Neural cell (in vitro differentiated cells): Measurements from ENCODE around the gene VASN. TPM values are rescaled to one million over a fixed set of nuclear protein-coding genes. Genes with fewer than 3 reads are reported as not detected.

Source experiments
- H2AFZ ChIP-seq: fragments of 200-600, 300-800 bp; sonication (generic), shearing (Covaris generic); 2 replicates; pipeline ENCODE4 v1.6.0; 2014; ENCODE audit warnings: low read depth, mild to moderate bottlenecking, antibody characterized with exemption, low read length, moderate library complexity
- H3F3A ChIP-seq: fragments of 200-600 bp; shearing (Covaris generic); 2 replicates; pipeline ENCODE4 v1.6.1; 2016; ENCODE audit warnings: mild to moderate bottlenecking, moderate library complexity, mixed read lengths, antibody characterized with exemption, low read length; ENCODE audit not compliant: insufficient read depth, poor library complexity, severe bottlenecking
- H3K27ac ChIP-seq: fragments of 200-600, 300-800 bp; sonication (generic), shearing (Covaris generic); 2 replicates; pipeline ENCODE4 v1.5.1; 2014; ENCODE audit warnings: mild to moderate bottlenecking, low read length, moderate library complexity
- H3K27me3 ChIP-seq: fragments of 300-800, 200-600 bp; sonication (generic), shearing (Covaris generic); 2 replicates; pipeline ENCODE4 v1.6.0; 2014; ENCODE audit warnings: mild to moderate bottlenecking, low read depth, low read length, moderate library complexity; ENCODE audit not compliant: insufficient read depth
- H3K36me3 ChIP-seq: fragments of 300-800, 200-600 bp; sonication (generic), shearing (Covaris generic); 2 replicates; pipeline ENCODE4 v1.5.1; 2014; ENCODE audit warnings: mild to moderate bottlenecking, antibody characterized with exemption, low read length, moderate library complexity; ENCODE audit not compliant: insufficient read depth
- H3K4me2 ChIP-seq: fragments of 300-800, 200-600 bp; sonication (generic), shearing (Covaris generic); 2 replicates; pipeline ENCODE4 v1.6.0; 2014; ENCODE audit warnings: mild to moderate bottlenecking, low read length
- H3K4me3 ChIP-seq: fragments of 300-800, 200-600 bp; sonication (generic), shearing (Covaris generic); 2 replicates; pipeline ENCODE4 v1.5.1; 2014; ENCODE audit warnings: mild to moderate bottlenecking, low read length, moderate library complexity
- H3K79me2 ChIP-seq: fragments of 200-600 bp; shearing (Covaris generic); replicated peaks from 2 replicates; pipeline ENCODE4 v1.6.0; 2014; ENCODE audit warnings: mild to moderate bottlenecking, low read length, moderate library complexity; ENCODE audit not compliant: insufficient read depth
- H3K9ac ChIP-seq: fragments of 300-800, 200-600 bp; sonication (generic), shearing (Covaris generic); 2 replicates; pipeline ENCODE4 v1.6.1; 2016; ENCODE audit warnings: mild to moderate bottlenecking, low read length, mixed read lengths
- H3K9me2 ChIP-seq: fragments of 200-600 bp; shearing (Covaris generic); 2 replicates; pipeline ENCODE4 v1.6.1; 2016; ENCODE audit warnings: mild to moderate bottlenecking, low read length, mixed read lengths; ENCODE audit not compliant: insufficient read depth
- H3K9me3 ChIP-seq: fragments of 200-600, 300-800 bp; sonication (generic), shearing (Covaris generic); 2 replicates; pipeline ENCODE4 v1.6.1; 2016; ENCODE audit warnings: mild to moderate bottlenecking, mixed run types, low read length, moderate library complexity, mixed read lengths
- H4K20me1 ChIP-seq: fragments of 200-600 bp; shearing (Covaris generic); 2 replicates; pipeline ENCODE4 v1.6.1; 2016; ENCODE audit warnings: mild to moderate bottlenecking, mixed run types; ENCODE audit not compliant: insufficient read depth
- EP300 ChIP-seq: fragments of 450-650 bp; conservative IDR thresholded peaks from 2 replicates; pipeline ENCODE4 v1.6.1; 2014; ENCODE audit warnings: antibody characterized with exemption, mild to moderate bottlenecking, moderate library complexity; ENCODE audit not compliant: poor library complexity, severe bottlenecking
- EZH2 ChIP-seq: fragments of 200-600, 300-800 bp; shearing (Covaris generic), sonication (generic); IDR thresholded peaks from 2 replicates; pipeline ENCODE4 v1.6.1; 2014; ENCODE audit warnings: antibody characterized with exemption, low read length, borderline replicate concordance, mild to moderate bottlenecking; ENCODE audit not compliant: insufficient read depth, poor library complexity, severe bottlenecking
- MXI1 ChIP-seq: fragments of 450-650 bp; conservative IDR thresholded peaks from 2 replicates; pipeline ENCODE4 v1.6.1; 2014; ENCODE audit warnings: antibody characterized with exemption, mild to moderate bottlenecking; ENCODE audit not compliant: poor library complexity, severe bottlenecking
- POLR2AphosphoS5 ChIP-seq: IDR thresholded peaks from 2 replicates; pipeline ENCODE4 v1.6.1; 2012
- RAD21 ChIP-seq: fragments of 450-650 bp; conservative IDR thresholded peaks from 2 replicates; pipeline ENCODE4 v1.6.1; 2014; ENCODE audit warnings: antibody characterized with exemption, mild to moderate bottlenecking, moderate library complexity
- SMC3 ChIP-seq: fragments of 450-650 bp; conservative IDR thresholded peaks from 2 replicates; pipeline ENCODE4 v1.6.1; 2014; ENCODE audit warnings: antibody characterized with exemption, mild to moderate bottlenecking, moderate library complexity; ENCODE audit not compliant: poor library complexity
- TAF1 ChIP-seq: IDR thresholded peaks from 2 replicates; pipeline ENCODE4 v1.6.1; 2012; ENCODE audit warnings: low read depth
- polyA plus RNA-seq: library from polyadenylated mRNA; depleted of rRNA; stranded (reverse); fragments of >200 nt; gene quantifications from 2 replicates; pipeline ENCODE4 v1.2.3, GENCODE V29; 2014
- TF ChIP-seq, protein P1 (sequence below): IDR thresholded peaks from 2 replicates; pipeline ENCODE4 v1.6.1; 2012; ENCODE audit warnings: borderline replicate concordance
- TF ChIP-seq, protein P2 (sequence below): fragments of 450-650 bp; IDR thresholded peaks from 2 replicates; pipeline ENCODE4 v1.5.1; 2014; ENCODE audit warnings: antibody characterized with exemption, mild to moderate bottlenecking, moderate library complexity; ENCODE audit not compliant: poor library complexity, severe bottlenecking

VASN gene
- polyA plus RNA-seq, 1 donor from 2014 or later, result 0.57 TPM

DNA sequence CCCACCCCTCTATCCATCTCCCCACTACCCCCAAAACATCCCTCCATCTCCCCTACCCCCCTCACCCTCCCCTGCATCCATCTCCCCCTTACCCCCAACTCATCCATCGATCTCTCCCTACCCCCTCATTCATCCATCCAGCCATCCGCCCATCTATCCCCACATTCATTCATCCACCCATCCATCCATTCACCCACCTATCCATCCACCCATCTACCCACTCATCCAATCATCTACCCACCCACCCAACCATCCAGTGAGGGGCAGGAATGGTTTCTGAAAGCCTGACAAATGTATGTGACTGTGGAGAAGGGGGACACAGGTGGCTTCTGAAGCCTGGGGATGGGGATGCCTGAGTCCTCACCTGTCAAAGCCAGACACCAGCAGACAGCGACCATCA is 11.7 kb upstream of the VASN start:
- Histone ChIP-seq H3K9ac (no peak overlapping the region), H3K79me2 (no peaks in the 10 kb centered on the region), H3F3A (no peaks in the 10 kb centered on the region), H4K20me1 (no peaks in the 10 kb centered on the region), H3K27me3 (no peaks in the 10 kb centered on the region), H3K36me3 (no peaks in the 10 kb centered on the region), H2AFZ (no peak overlapping the region), H3K4me2 (no peak overlapping the region), H3K27ac (no peak overlapping the region), H3K9me3 (no peaks in the 10 kb centered on the region), H3K9me2 (no peaks in the 10 kb centered on the region), H3K4me3 (no peak overlapping the region)
- TF ChIP-seq POLR2AphosphoS5, result no peak

DNA sequence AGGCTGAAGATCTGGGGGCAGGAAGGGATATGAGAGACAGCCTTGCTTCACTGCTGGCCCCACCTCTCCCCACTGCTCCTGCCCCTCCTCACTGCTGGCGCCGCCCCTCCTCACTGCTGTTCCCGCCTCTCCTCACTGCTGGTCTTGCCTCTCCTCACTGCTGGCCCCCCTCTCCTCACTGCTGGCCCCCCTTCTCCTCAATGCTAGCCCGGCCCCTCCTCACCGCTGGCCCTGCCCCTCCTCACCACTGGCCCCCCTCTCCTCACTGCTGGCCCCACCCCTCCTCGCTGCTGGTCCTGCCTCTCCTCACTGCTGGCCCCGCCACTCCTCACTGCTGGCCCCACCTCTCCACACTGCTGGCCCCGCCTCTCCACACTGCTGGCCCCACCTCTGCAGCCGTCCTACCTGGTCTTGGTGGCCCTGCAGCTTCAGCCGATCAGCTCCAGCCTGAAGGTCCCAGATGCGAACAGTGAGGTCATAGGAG is 11.1 kb upstream of the VASN start:
- Histone ChIP-seq H3K4me3 (no peak overlapping the region), H3F3A (no peaks in the 10 kb centered on the region), H3K27me3 (no peaks in the 10 kb centered on the region), H3K9me3 (no peaks in the 10 kb centered on the region), H3K36me3 (no peaks in the 10 kb centered on the region), H4K20me1 (no peaks in the 10 kb centered on the region), H2AFZ (no peak overlapping the region), H3K27ac (no peak overlapping the region), H3K79me2 (no peaks in the 10 kb centered on the region), H3K9me2 (no peaks in the 10 kb centered on the region), H3K9ac (no peak overlapping the region), H3K4me2 (no peak overlapping the region)
- TF ChIP-seq RAD21 (no peak), TAF1 (no peak), POLR2AphosphoS5 (no peak), MXI1 (no peak), SMC3 (no peak), EZH2 (no peak), EP300 (no peak)
- TF ChIP-seq, protein P1, sequence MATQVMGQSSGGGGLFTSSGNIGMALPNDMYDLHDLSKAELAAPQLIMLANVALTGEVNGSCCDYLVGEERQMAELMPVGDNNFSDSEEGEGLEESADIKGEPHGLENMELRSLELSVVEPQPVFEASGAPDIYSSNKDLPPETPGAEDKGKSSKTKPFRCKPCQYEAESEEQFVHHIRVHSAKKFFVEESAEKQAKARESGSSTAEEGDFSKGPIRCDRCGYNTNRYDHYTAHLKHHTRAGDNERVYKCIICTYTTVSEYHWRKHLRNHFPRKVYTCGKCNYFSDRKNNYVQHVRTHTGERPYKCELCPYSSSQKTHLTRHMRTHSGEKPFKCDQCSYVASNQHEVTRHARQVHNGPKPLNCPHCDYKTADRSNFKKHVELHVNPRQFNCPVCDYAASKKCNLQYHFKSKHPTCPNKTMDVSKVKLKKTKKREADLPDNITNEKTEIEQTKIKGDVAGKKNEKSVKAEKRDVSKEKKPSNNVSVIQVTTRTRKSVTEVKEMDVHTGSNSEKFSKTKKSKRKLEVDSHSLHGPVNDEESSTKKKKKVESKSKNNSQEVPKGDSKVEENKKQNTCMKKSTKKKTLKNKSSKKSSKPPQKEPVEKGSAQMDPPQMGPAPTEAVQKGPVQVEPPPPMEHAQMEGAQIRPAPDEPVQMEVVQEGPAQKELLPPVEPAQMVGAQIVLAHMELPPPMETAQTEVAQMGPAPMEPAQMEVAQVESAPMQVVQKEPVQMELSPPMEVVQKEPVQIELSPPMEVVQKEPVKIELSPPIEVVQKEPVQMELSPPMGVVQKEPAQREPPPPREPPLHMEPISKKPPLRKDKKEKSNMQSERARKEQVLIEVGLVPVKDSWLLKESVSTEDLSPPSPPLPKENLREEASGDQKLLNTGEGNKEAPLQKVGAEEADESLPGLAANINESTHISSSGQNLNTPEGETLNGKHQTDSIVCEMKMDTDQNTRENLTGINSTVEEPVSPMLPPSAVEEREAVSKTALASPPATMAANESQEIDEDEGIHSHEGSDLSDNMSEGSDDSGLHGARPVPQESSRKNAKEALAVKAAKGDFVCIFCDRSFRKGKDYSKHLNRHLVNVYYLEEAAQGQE, result no peak
- TF ChIP-seq, protein P2, sequence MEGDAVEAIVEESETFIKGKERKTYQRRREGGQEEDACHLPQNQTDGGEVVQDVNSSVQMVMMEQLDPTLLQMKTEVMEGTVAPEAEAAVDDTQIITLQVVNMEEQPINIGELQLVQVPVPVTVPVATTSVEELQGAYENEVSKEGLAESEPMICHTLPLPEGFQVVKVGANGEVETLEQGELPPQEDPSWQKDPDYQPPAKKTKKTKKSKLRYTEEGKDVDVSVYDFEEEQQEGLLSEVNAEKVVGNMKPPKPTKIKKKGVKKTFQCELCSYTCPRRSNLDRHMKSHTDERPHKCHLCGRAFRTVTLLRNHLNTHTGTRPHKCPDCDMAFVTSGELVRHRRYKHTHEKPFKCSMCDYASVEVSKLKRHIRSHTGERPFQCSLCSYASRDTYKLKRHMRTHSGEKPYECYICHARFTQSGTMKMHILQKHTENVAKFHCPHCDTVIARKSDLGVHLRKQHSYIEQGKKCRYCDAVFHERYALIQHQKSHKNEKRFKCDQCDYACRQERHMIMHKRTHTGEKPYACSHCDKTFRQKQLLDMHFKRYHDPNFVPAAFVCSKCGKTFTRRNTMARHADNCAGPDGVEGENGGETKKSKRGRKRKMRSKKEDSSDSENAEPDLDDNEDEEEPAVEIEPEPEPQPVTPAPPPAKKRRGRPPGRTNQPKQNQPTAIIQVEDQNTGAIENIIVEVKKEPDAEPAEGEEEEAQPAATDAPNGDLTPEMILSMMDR, result no peak
